Measurements from ENCODE around the gene GRIPAP1.

DNA sequence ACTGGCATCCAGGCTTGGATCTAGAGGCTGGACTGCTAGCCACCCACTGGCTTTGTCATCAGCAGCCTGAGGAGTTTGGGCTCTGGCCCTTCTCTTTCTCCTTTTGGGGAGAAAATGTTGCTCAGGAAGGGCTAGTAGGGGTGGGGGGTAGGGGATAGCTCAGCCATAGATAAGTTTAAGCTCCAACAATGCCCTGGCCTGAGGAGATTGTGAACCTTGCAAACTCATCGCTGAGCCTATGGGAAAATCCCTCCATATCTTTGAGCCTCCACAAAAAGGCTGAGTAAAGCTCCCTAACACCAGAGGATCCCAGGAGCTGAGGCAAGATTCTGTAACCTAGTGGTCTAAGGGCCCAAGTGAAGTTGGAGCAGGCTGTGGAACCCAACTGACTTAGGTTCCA is 53.5 kb downstream of the GRIPAP1 start:
- no peak for TF ChIP-seq POLR2A (IDR thresholded peaks at IDR 0.05; ENCODE audit: insufficient read depth in 1 of 2, low read depth in 2 of 2, low read length in 2 of 2)
- TF ChIP-seq, protein P1, sequence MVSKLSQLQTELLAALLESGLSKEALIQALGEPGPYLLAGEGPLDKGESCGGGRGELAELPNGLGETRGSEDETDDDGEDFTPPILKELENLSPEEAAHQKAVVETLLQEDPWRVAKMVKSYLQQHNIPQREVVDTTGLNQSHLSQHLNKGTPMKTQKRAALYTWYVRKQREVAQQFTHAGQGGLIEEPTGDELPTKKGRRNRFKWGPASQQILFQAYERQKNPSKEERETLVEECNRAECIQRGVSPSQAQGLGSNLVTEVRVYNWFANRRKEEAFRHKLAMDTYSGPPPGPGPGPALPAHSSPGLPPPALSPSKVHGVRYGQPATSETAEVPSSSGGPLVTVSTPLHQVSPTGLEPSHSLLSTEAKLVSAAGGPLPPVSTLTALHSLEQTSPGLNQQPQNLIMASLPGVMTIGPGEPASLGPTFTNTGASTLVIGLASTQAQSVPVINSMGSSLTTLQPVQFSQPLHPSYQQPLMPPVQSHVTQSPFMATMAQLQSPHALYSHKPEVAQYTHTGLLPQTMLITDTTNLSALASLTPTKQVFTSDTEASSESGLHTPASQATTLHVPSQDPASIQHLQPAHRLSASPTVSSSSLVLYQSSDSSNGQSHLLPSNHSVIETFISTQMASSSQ (IDR thresholded peaks at IDR 0.05; ENCODE audit: low read depth): no peak
- TF ChIP-seq, protein P1 (CRISPR knock-in tag; IDR thresholded peaks at IDR 0.05; ENCODE audit: borderline replicate concordance): no peak
- no peak for TF ChIP-seq ZNF354B (CRISPR knock-in tag; IDR thresholded peaks at IDR 0.05)
- TF ChIP-seq JUNB (CRISPR knock-in tag; IDR thresholded peaks at IDR 0.05; ENCODE audit: borderline replicate concordance): no peak
- TF ChIP-seq EP300 (IDR thresholded peaks at IDR 0.05; ENCODE audit: low read depth in 2 of 2, low read length in 2 of 2): no peak
- no peak for TF ChIP-seq EP300 (CRISPR knock-in tag; IDR thresholded peaks at IDR 0.05; ENCODE audit: borderline replicate concordance)
- TF ChIP-seq, protein P2, sequence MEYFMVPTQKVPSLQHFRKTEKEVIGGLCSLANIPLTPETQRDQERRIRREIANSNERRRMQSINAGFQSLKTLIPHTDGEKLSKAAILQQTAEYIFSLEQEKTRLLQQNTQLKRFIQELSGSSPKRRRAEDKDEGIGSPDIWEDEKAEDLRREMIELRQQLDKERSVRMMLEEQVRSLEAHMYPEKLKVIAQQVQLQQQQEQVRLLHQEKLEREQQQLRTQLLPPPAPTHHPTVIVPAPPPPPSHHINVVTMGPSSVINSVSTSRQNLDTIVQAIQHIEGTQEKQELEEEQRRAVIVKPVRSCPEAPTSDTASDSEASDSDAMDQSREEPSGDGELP (IDR thresholded peaks at IDR 0.05; ENCODE audit: borderline replicate concordance, low read depth): no peak
- no peak for TF ChIP-seq FOXA1 (IDR thresholded peaks at IDR 0.05)
- TF ChIP-seq FOXA1 (CRISPR knock-in tag; IDR thresholded peaks at IDR 0.05): no peak
- TF ChIP-seq, protein P3, sequence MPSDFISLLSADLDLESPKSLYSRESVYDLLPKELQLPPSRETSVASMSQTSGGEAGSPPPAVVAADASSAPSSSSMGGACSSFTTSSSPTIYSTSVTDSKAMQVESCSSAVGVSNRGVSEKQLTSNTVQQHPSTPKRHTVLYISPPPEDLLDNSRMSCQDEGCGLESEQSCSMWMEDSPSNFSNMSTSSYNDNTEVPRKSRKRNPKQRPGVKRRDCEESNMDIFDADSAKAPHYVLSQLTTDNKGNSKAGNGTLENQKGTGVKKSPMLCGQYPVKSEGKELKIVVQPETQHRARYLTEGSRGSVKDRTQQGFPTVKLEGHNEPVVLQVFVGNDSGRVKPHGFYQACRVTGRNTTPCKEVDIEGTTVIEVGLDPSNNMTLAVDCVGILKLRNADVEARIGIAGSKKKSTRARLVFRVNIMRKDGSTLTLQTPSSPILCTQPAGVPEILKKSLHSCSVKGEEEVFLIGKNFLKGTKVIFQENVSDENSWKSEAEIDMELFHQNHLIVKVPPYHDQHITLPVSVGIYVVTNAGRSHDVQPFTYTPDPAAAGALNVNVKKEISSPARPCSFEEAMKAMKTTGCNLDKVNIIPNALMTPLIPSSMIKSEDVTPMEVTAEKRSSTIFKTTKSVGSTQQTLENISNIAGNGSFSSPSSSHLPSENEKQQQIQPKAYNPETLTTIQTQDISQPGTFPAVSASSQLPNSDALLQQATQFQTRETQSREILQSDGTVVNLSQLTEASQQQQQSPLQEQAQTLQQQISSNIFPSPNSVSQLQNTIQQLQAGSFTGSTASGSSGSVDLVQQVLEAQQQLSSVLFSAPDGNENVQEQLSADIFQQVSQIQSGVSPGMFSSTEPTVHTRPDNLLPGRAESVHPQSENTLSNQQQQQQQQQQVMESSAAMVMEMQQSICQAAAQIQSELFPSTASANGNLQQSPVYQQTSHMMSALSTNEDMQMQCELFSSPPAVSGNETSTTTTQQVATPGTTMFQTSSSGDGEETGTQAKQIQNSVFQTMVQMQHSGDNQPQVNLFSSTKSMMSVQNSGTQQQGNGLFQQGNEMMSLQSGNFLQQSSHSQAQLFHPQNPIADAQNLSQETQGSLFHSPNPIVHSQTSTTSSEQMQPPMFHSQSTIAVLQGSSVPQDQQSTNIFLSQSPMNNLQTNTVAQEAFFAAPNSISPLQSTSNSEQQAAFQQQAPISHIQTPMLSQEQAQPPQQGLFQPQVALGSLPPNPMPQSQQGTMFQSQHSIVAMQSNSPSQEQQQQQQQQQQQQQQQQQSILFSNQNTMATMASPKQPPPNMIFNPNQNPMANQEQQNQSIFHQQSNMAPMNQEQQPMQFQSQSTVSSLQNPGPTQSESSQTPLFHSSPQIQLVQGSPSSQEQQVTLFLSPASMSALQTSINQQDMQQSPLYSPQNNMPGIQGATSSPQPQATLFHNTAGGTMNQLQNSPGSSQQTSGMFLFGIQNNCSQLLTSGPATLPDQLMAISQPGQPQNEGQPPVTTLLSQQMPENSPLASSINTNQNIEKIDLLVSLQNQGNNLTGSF (CRISPR knock-in tag; IDR thresholded peaks at IDR 0.05): no peak
- TF ChIP-seq, protein P4, sequence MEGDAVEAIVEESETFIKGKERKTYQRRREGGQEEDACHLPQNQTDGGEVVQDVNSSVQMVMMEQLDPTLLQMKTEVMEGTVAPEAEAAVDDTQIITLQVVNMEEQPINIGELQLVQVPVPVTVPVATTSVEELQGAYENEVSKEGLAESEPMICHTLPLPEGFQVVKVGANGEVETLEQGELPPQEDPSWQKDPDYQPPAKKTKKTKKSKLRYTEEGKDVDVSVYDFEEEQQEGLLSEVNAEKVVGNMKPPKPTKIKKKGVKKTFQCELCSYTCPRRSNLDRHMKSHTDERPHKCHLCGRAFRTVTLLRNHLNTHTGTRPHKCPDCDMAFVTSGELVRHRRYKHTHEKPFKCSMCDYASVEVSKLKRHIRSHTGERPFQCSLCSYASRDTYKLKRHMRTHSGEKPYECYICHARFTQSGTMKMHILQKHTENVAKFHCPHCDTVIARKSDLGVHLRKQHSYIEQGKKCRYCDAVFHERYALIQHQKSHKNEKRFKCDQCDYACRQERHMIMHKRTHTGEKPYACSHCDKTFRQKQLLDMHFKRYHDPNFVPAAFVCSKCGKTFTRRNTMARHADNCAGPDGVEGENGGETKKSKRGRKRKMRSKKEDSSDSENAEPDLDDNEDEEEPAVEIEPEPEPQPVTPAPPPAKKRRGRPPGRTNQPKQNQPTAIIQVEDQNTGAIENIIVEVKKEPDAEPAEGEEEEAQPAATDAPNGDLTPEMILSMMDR (CRISPR knock-in tag; IDR thresholded peaks at IDR 0.05): no peak
- TF ChIP-seq, protein P5, sequence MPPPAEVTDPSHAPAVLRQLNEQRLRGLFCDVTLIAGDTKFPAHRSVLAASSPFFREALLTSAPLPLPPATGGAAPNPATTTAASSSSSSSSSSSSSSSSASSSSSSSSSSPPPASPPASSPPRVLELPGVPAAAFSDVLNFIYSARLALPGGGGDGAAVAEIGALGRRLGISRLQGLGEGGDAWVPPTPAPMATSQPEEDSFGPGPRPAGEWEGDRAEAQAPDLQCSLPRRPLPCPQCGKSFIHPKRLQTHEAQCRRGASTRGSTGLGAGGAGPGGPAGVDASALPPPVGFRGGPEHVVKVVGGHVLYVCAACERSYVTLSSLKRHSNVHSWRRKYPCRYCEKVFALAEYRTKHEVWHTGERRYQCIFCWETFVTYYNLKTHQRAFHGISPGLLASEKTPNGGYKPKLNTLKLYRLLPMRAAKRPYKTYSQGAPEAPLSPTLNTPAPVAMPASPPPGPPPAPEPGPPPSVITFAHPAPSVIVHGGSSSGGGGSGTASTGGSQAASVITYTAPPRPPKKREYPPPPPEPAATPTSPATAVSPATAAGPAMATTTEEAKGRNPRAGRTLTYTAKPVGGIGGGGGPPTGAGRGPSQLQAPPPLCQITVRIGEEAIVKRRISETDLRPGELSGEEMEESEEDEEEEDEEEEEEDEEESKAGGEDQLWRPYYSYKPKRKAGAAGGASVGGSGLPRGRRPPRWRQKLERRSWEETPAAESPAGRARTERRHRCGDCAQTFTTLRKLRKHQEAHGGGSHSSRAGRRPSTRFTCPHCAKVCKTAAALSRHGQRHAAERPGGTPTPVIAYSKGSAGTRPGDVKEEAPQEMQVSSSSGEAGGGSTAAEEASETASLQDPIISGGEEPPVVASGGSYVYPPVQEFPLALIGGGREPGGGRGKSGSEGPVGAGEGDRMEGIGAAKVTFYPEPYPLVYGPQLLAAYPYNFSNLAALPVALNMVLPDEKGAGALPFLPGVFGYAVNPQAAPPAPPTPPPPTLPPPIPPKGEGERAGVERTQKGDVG (CRISPR knock-in tag; IDR thresholded peaks at IDR 0.05; ENCODE audit: borderline replicate concordance): no peak
- no peak for TF ChIP-seq HMG20A (CRISPR knock-in tag; IDR thresholded peaks at IDR 0.05; ENCODE audit: borderline replicate concordance)
- TF ChIP-seq HNRNPL (IDR thresholded peaks at IDR 0.05; ENCODE audit: low read depth, low read length): no peak
